Activated T-helper 17 cell treated with anti-CD3 and anti-CD28 coated beads, Interleukin-2, amount 50 U/mL, for 72 hours (primary cell): ENCODE results near the gene INO80D. TPM values are rescaled to one million over a fixed set of nuclear protein-coding genes. Genes with fewer than 3 reads are reported as not detected.
"Not testable (repeated sequence)": the region's sequence is repeated elsewhere in the genome, so short reads cannot be mapped to it uniquely, and the experiment has no call there.

Experiments used
- ATAC-seq: fragments of 150-1000 bp; cut with Tn5 transposase; replicated peaks from 2 replicates; pipeline ENCODE4 v1.10.0; 2021; ENCODE audit warnings: mild to moderate bottlenecking, moderate library complexity
- H3K27ac Mint-ChIP-seq: one replicate; pipeline ENCODE4 v1.8.0; 2022; ENCODE audit warnings: mixed read lengths
- H3K27me3 Mint-ChIP-seq: one replicate; pipeline ENCODE4 v1.8.0; 2022; ENCODE audit warnings: mixed read lengths
- H3K36me3 Mint-ChIP-seq: one replicate; pipeline ENCODE4 v1.8.0; 2022; ENCODE audit warnings: low read depth, mild to moderate bottlenecking, mixed read lengths
- H3K4me1 Mint-ChIP-seq: one replicate; pipeline ENCODE4 v1.8.0; 2022; ENCODE audit warnings: mixed read lengths
- H3K4me3 Mint-ChIP-seq: one replicate; pipeline ENCODE4 v1.8.0; 2022; ENCODE audit warnings: mild to moderate bottlenecking, mixed read lengths
- H3K9me3 Mint-ChIP-seq: one replicate; pipeline ENCODE4 v1.8.0; 2022; ENCODE audit warnings: mixed read lengths
- total RNA-seq, 2 donors: library from RNA; stranded (reverse); gene quantifications; one replicate each; pipeline ENCODE4 v1.2.3, GENCODE V29; 2022

INO80D gene
- total RNA-seq, 2 donors from 2014 or later, result 21.8 to 29.3 TPM

- Mint-ChIP-seq H3K27ac (no peak overlapping the region), H3K9me3 (no peaks in the 10 kb centered on the region), H3K4me3 (no peak overlapping the region), H3K4me1 (no peaks in the 10 kb centered on the region), H3K36me3 (peaks cover 39% of the 10 kb centered on the region), H3K27me3 (no peaks in the 10 kb centered on the region)
- no peak for ATAC-seq
Observed at GRCh38 chr2:205989271-205990071, 96.5 kb downstream of the INO80D start.

- not testable (repeated sequence) for H3K4me1 Mint-ChIP-seq, H3K27ac Mint-ChIP-seq, H3K27me3 Mint-ChIP-seq, H3K4me3 Mint-ChIP-seq, ATAC-seq, H3K9me3 Mint-ChIP-seq
- peaks cover 31% of the 10 kb centered on the region for H3K36me3 Mint-ChIP-seq
Observed at GRCh38 chr2:205988681-205989080, 97.3 kb downstream of the INO80D start.

DNA sequence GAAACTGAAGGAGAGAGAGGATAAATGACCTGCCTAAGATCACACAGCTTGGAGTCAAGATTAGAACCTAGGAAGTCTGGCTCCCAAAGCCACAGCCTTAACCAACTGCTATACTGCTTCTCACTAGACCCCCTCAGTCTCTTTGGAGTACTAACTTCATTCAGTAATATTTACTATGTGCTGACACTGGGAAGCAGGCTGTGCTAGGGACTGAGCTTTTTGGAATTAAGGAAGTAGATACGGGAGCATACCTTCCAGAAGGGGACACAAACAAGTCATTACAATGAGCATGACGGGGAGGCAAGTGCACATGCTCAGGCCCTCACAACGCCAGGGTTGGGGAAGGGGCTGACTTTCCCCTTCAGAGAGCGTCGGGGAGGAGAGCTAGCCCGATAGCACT lies 97.7 kb downstream of the INO80D start:
- Mint-ChIP-seq H3K36me3 (peaks cover 27% of the 10 kb centered on the region), H3K27ac (no peak overlapping the region), H3K4me1 (no peaks in the 10 kb centered on the region), H3K4me3 (no peak overlapping the region), H3K9me3 (no peaks in the 10 kb centered on the region), H3K27me3 (no peaks in the 10 kb centered on the region)
- no peak for ATAC-seq

- not testable (repeated sequence) for H3K4me3 Mint-ChIP-seq, H3K27me3 Mint-ChIP-seq, ATAC-seq, H3K4me1 Mint-ChIP-seq, H3K9me3 Mint-ChIP-seq, H3K27ac Mint-ChIP-seq
- peaks cover 12% of the 10 kb centered on the region for H3K36me3 Mint-ChIP-seq
Observed at GRCh38 chr2:205986334-205986733, 99.6 kb downstream of the INO80D start.

DNA sequence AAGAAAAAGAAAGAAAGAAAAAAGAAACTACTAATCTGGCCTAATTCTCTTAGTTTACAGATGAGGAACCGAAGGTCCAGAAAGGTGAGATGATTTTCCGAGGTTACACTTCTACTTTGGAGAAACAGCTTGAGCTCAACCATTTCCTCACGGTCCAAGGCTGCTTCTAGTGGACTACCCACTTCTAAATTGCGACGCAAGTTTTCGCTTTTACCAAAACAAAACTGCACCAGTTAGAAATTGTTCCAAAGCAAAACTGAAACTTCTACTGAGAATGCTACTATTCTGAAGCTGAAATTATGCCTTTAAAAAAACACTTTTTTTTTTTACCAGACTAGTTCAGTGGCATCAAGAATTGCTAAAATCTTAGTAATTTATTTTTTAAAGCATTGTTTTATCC lies 101.6 kb downstream of the INO80D start:
- no peak overlapping the region for H3K27ac Mint-ChIP-seq
- no peaks in the 10 kb centered on the region for H3K27me3 Mint-ChIP-seq
- H3K36me3 Mint-ChIP-seq, result no peaks in the 10 kb centered on the region
- no peaks in the 10 kb centered on the region for H3K4me1 Mint-ChIP-seq
- ATAC-seq, result peak; percentile 72
- peak overlapping the region; percentile 34 for H3K4me3 Mint-ChIP-seq
- peaks cover 4% of the 10 kb centered on the region for H3K9me3 Mint-ChIP-seq

GRCh38 chr2:205982776-205983327 lies 103.1 kb downstream of the INO80D start:
- Mint-ChIP-seq H3K9me3 (peaks cover 7% of the 10 kb centered on the region), H3K4me3 (no peak overlapping the region), H3K4me1 (no peaks in the 10 kb centered on the region), H3K27ac (no peak overlapping the region), H3K27me3 (no peaks in the 10 kb centered on the region), H3K36me3 (no peaks in the 10 kb centered on the region)
- no peak for ATAC-seq

DNA sequence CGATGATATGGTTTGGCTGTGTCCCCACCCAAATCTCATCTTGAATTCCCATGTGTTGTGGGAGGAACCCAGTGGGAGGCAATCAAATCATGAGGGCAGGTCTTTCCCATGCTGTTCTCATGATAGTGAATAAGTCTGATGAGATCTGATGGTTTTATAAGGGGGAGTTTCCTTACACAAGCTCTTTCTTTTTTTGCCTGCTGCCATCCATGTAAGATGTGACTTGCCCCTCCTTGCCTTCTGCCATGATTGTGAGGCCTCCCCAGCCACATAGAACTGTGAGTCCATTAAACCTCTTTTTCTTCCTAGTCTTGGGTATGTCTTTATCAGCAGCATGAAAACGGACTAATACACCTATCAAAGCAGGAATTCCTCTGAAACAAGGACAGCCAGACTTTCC lies 107.2 kb downstream of the INO80D start:
- not testable (repeated sequence) for H3K27me3 Mint-ChIP-seq, H3K36me3 Mint-ChIP-seq, H3K27ac Mint-ChIP-seq, H3K4me1 Mint-ChIP-seq, H3K9me3 Mint-ChIP-seq, H3K4me3 Mint-ChIP-seq, ATAC-seq

- H3K27ac Mint-ChIP-seq, H3K4me3 Mint-ChIP-seq, ATAC-seq, H3K27me3 Mint-ChIP-seq, H3K36me3 Mint-ChIP-seq, H3K4me1 Mint-ChIP-seq, H3K9me3 Mint-ChIP-seq: not testable (repeated sequence)
Observed at GRCh38 chr2:205977699-205978098, 108.3 kb downstream of the INO80D start.

- ATAC-seq, H3K27ac Mint-ChIP-seq, H3K4me1 Mint-ChIP-seq: not testable (repeated sequence)
Observed at GRCh38 chr2:205976934-205977659, 108.9 kb downstream of the INO80D start.

DNA sequence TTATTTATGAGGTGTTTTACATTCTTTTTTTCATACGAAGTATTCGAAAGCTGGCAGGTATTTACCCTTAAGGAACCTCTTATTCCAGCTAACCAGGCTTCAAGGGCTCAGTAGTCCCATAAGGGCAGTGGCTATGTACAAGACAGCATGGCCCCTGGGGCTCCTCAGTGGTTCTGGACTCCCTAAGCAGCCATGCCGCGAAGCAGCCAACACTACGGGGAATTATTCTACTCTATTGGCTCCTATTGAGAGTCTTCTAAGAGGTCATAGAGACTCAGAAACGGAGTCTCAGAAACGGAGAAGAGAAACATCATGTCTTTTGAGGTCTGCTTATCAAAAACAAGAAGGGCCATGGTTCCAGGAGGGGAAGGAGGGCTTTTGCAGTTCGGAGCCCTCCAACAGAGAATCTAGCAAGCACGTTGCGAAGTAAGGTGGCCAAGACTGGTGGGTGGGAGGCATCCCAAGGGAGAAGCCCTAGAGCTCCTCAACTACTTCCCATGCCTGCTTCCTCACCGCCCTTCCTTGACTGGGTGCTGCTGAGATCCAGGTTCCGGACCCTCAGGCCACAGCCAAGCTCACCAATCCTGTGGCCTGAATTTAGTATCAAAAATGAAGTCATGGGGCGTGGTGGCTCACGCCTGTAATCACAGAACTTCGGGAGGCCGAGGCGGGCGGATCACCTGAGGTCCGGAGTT lies 109.7 kb downstream of the INO80D start:
- H3K4me3 Mint-ChIP-seq, result no peak overlapping the region
- ATAC-seq, result no peak
- H3K36me3 Mint-ChIP-seq, result no peaks in the 10 kb centered on the region
- H3K27me3 Mint-ChIP-seq, result peaks cover 3% of the 10 kb centered on the region
- H3K4me1 Mint-ChIP-seq, result no peaks in the 10 kb centered on the region
- peaks cover 3% of the 10 kb centered on the region for H3K9me3 Mint-ChIP-seq
- H3K27ac Mint-ChIP-seq, result no peak overlapping the region

More at GRCh38 chr2:205976934-205977659, 108.9 kb downstream of the INO80D start:
- not testable (repeated sequence) for H3K4me3 Mint-ChIP-seq, H3K36me3 Mint-ChIP-seq, H3K27me3 Mint-ChIP-seq, H3K9me3 Mint-ChIP-seq

- ATAC-seq, result no peak
- H3K4me1 Mint-ChIP-seq, result no peaks in the 10 kb centered on the region
- no peaks in the 10 kb centered on the region for H3K36me3 Mint-ChIP-seq
- H3K27ac Mint-ChIP-seq, result no peak overlapping the region
- H3K27me3 Mint-ChIP-seq, result peaks cover 3% of the 10 kb centered on the region
- no peak overlapping the region for H3K4me3 Mint-ChIP-seq
- H3K9me3 Mint-ChIP-seq, result peaks cover 3% of the 10 kb centered on the region
Observed at GRCh38 chr2:205975082-205975949, 110.7 kb downstream of the INO80D start.

DNA sequence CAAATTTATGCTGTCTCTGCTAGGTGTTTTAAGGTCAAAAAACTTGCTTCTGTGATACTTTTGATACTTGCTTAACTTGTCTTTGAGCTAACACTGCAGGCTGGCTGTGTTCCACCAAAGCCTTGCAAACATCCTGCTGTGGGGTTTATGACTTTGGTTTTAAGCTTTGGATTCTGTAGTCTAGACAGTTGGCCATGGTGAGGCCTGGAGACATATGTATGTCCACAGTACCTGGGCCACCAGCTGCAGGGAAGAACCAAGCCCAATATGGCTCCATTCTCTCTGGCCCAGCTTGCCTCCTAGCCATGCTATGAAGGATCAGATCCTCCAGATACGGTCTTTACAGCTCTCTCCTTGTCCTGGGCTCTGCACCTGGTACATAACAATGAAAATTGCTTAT lies 113.9 kb downstream of the INO80D start:
- H3K27me3 Mint-ChIP-seq, result peaks cover 3% of the 10 kb centered on the region
- H3K4me3 Mint-ChIP-seq, result no peak overlapping the region
- no peak for ATAC-seq
- no peaks in the 10 kb centered on the region for H3K4me1 Mint-ChIP-seq
- no peaks in the 10 kb centered on the region for H3K36me3 Mint-ChIP-seq
- no peaks in the 10 kb centered on the region for H3K9me3 Mint-ChIP-seq
- no peak overlapping the region for H3K27ac Mint-ChIP-seq

DNA sequence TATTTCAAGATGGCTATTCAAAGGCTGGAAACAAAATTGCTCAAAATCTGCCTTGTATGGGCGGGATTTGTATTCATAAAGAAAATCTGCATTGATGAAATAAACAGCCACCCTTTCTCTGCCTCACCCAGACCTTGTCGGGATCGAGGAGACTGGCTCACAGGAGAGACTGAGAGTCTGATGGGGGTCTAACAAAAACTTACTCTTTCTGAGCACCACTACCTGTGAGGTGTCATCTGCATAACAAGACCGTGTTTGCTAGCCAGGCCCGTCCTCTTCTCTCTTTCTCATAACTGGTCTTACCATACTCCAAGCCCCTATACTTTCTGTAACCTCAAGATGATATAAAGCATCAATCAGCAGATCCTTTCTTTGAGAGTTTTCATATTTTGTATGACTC lies 115.6 kb downstream of the INO80D start:
- Mint-ChIP-seq H3K4me3 (no peak overlapping the region), H3K4me1 (no peaks in the 10 kb centered on the region), H3K27me3 (peaks cover 3% of the 10 kb centered on the region), H3K27ac (no peak overlapping the region), H3K9me3 (no peaks in the 10 kb centered on the region), H3K36me3 (no peaks in the 10 kb centered on the region)
- no peak for ATAC-seq

- Mint-ChIP-seq H3K9me3 (no peaks in the 10 kb centered on the region), H3K27me3 (peaks cover 3% of the 10 kb centered on the region), H3K27ac (no peak overlapping the region), H3K4me3 (no peak overlapping the region), H3K4me1 (no peaks in the 10 kb centered on the region), H3K36me3 (no peaks in the 10 kb centered on the region)
- ATAC-seq, result no peak
Observed at GRCh38 chr2:205969584-205969983, 116.4 kb downstream of the INO80D start.
